Caki2 (cell line): ENCODE measurements around the gene MICU2. TPM values are rescaled to one million over a fixed set of nuclear protein-coding genes. Genes with fewer than 3 reads are reported as not detected.

Experiments used
- DNase-seq: peaks from one replicate; pipeline ENCODE4 v3.0.0-alpha.2; 2015; ENCODE audit warnings: low read depth
- in situ Hi-C: cut with HindIII; loops from 2 replicates; pipeline ENCODE4 v1.10.0; 2016; ENCODE audit warnings: low sequenced_read_pairs, low pct_unique_long_range_greater_than_20kb, mixed read lengths
- total RNA-seq: library from RNA; depleted of rRNA; stranded (reverse); fragments of >200 nt; shearing (Covaris generic); gene quantifications from 2 replicates; pipeline ENCODE4 v1.2.3, GENCODE V29; 2014; ENCODE audit warnings: low replicate concordance; rRNA removed

Gene MICU2
- total RNA-seq, 1 experiment from 2014 or later: 46.0 TPM

DNA sequence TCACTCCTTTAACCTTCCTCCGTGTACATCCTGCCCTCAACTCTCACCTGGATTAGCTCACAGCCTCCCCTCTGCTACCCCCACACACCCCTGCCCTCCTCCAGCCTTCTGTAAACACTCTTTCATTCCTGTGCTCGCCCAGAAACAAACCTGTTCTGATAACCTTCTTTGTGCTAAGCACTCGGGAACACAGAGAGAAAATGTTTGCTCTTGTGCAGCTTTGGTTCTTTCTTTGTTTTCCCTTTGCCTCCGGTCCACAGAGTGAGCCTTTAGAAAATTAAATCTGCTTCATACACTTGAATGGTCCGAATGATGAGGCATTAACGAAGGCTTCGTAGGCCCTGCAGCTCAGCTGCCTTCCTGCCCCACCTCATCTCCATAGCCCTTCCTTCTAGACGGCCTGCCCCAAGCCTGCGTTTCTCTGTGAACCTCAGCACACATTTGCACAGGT is 138.2 kb downstream of the MICU2 start:
- DNase-seq: no peak
- in situ Hi-C loops: no loop called here

DNA sequence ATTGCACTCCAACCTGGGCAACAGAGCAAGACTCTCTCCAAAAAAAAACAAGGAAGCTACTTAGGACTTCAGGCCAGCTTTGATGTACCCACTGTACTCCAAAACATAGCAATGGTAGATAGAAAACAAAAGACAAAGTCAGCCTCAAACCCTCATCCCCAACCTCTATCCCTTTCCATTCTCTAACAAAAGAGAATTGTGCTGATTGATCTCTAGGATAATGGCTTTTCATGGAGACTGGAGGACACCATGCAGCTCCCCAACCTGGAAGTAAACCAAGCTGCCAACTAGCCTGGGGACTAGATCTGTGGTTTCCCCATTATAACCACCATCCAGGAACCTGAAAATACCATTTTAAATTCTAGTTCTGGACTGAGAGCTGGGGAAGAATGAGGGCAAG is 140.5 kb downstream of the MICU2 start:
- in situ Hi-C loops: no loop called here
- no peak for DNase-seq

DNA sequence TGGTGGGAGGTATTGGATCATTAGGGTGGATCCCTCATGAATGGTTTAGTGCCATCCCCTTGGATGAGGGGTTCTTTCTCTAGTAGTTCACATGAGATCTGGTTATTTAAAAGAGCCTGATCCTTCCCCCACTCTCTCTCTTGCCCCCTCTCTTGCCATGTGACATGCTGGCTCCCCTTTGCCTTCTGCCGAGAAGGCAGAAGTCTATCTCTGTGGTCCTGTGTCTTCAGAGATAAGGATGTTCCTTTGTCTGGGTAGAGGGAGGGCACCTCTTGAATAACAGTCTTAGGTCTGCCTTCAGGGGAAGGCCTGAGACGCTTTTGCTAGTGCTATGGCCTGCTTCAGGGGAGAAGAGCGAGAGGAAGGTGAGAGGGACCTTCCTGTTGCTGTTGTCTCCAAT is 142.8 kb downstream of the MICU2 start:
- DNase-seq: no peak
- in situ Hi-C loops: no loop called here

DNA sequence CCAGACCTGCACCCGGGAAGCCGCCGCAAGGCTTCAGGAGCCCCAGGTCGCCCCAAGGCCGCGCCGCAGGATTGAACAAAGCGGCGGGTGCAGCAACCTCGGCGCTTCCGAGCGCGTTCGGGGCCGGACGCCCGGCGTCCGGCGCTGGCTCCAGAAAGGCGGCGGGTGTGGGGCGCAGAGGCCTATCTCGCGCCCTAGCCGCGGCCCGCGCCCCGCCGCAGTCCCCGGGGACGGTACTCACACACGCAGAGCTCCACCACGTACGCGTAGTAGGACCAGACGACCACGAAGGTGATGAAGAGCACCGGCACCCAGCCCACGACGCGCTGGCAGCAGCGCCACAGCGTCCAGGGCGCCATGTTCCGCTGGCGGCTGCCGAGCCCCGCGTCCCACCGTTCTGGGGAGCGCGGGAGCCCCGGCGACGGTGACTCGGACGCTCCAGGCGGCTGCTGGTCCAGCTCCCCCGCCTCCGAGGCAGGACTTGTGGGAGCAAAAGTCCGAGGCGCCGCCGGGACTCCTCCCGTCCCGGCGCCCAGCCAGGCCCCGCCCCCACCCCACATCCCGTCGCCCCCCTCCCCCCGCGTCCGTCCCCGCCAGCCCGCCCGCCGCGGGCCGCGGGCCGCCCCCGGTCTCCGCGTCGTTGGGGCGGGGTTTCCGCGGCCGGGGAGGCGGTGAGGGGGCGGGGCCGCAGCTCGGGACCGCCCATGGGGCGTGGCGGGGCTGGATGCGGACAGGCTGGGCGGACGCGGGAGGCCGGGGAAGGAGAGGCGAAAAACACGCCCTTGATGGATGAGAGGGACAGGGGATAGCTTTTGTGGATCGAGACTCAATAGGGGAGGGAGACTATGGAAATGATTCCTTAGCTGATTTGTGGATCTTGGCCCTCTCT is 144.9 kb downstream of the MICU2 start, which contains the start of gene ZDHHC20:
Gene ZDHHC20 (minus strand): TSS at position 491 of the 889 bp plus-strand sequence. CDS start 132 bp downstream, at position 359.
- in situ Hi-C loops: no loop called here
- peak; percentile 62 for DNase-seq

DNA sequence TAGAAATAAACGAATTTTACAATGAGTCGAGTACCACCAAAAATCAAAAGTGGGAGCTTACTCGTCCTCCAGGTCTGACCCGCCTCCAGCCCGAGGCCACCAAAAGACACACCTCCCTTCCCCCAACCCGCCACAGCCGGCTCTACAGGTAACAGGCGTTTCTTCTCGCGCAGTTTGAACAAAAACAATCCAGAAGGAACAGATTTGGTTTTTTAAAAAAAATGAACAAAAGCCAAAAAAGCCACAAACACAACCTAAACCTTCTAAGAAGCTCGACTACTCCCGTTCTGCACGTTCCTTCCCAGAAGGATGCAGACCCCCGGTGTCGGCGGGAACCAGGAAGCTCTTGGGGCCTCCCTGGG is 145.5 kb downstream of the MICU2 start:
- peak; percentile 36 for DNase-seq
- in situ Hi-C loops: no loop called here

DNA sequence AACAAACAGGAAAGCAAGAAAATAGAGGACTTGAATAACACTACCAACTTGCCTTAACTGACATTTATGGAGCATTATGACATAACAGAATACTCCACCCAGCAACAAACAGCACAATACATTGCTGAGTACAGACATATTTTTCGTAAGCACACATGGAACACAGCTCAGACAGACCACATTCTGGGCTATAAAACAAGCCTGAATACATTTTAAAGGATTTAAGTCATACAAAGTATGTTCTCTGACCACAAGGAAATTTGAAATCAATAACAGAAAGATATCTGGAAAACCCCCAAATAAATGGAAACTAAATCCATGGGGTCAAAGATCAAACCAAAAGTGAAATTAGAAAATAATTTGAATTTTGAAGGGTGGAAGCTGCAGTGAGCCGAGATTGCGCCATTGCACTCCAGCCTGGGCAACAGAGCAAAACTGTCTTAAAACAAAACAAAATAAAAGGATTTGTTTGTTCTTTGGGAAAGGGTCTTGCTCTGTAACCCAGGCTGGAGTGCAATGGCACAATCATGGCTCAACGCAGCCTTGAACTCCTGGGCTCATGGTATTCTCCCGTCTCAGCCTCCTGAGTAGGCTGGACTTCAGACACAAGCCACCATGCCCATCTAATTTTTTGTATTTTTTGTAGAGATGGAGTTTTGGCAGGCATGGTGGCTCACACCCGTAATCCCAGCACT is 150.4 kb downstream of the MICU2 start:
- in situ Hi-C loops: no loop called here
- DNase-seq: no peak

DNA sequence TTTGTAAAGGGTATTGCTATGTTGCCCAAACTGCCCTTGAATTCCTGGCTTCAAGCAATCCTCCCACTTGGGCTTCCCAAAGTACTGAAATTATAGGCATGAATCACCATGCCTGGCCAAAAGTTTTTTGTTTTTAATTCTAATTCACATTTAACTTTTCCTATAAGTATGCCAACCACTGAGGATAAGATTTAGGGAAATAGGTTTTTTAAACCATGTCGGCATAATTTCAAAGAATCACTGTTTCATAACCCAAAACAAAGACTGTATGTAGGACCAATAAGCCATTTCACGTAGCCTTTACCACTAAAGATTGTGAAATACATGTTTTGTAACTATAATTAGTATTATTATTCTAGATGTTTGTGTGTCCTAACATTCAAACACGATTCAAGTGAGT is 153.0 kb downstream of the MICU2 start:
- in situ Hi-C loops: no loop called here

DNA sequence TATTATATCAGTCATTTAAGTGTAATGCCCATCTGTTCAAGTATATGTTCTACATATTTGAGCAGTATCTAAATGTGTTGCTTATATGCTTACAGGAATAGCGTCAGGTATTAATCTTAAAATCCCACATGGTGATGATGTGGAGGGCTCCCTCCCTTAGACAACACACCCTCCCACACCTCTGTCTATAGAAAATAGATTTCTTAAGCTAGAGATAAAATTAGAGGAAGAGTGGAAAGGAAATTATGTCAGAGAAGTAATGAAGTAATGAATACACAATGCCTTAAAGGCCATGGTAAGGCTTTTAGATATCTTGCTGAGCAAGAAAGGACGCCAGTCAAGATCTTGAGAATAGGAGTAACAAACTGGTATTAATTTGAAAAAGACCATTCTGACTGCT is 157.3 kb downstream of the MICU2 start:
- DNase-seq: no peak

More for the DNA sequence above, 153.0 kb downstream of the MICU2 start:
- no peak for DNase-seq

DNA sequence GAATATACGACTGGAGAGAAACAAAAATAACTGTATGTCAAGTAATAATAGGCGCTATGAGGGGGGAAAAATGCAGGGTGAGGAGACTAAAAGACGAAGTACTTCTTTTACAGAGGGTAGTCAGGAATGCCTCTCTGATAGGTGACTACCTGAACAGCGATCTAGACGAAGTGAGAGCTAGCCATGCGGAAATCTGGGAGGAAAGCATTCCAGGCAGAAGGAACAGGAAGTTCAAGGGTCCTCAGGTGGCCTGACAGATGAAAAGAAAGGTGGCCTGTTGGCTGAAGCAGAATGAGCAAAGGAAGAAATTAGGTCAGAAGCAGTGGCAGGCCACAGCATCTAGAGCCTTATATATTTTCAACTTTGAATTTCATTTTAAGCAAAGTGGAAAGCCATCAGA is 158.2 kb downstream of the MICU2 start:
- in situ Hi-C loops: no loop called here
- DNase-seq: no peak

More for the DNA sequence above, 157.3 kb downstream of the MICU2 start:
- in situ Hi-C loops: no loop called here

DNA sequence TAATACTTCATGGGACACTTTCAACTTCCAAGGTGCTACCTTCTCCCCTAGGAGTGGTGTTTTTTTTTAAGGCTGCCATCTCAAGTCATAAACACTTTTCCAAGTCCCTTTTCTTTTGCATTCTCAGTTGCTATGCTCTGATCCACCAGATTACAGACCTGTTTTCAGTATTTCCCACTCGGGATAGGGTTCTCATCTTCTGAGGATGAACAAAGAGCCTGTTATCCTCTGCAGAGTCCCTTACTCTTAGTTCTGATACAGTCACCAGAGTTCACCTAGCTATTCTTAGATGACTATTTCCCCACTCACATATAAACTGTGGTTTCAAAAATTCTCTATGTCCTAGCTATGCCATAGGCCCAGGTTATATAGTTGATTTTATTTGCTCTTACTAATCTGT is 160.8 kb downstream of the MICU2 start:
- DNase-seq: no peak
- in situ Hi-C loops: no loop called here

Other genes with a start within 250 kb of the MICU2 start
- 25.4 and 38.1 TPM in 2 replicates for gene ZDHHC20, start 144.9 kb downstream of the MICU2 start, total RNA-seq
- not detected in 2 replicates for gene FGF9, start 66.9 kb upstream of the MICU2 start, total RNA-seq